Tibial nerve (tissue), 4 donors: Measurements from ENCODE around the gene PSEN2.

Experiments used
- EP300 ChIP-seq, 2 donors: sonication (generic); formaldehyde crosslinking; IDR thresholded peaks; one replicate each; pipeline ENCODE4 v1.6.1; 2017; ENCODE audit warnings: antibody characterized with exemption in 2 of 2, mild to moderate bottlenecking in 1 of 2
- POLR2A ChIP-seq, 2 donors: fragments of 450-650 bp; IDR thresholded peaks; one replicate each; pipeline ENCODE4 v1.6.1; 2017; ENCODE audit warnings: antibody characterized with exemption in 2 of 2, mild to moderate bottlenecking in 2 of 2, moderate library complexity in 2 of 2
- TF ChIP-seq, protein P1 (sequence below), 5 experiments: fragments of 200-600 bp in 3 of 5; fragments of 450-650 bp in 2 of 5; sonication (generic) in 3 of 5; IDR thresholded peaks; one replicate each; pipeline ENCODE4 v1.5.1; 2016 to 2019; ENCODE audit warnings: antibody characterized with exemption in 5 of 5, mild to moderate bottlenecking in 3 of 5, moderate library complexity in 2 of 5

DNA sequence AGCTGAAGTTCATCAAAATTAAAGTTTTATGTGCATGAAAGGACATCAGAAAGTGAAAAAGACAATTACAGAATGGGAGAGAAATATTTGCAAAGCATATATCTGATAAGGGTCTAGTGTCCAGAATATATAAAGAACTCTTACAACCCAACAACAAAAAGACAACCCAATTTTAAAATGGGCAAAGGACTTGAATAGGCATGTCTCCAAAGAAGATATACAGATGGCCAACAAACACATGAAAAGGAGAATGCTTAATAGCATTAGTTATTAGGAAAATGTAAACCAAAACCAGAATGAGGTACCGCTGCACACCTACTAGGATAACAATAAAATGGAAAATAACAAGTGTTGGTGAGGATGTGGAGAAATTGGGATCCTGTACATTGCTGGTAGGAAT lies 1.7 kb upstream of the PSEN2 start:
- TF ChIP-seq, protein P1, sequence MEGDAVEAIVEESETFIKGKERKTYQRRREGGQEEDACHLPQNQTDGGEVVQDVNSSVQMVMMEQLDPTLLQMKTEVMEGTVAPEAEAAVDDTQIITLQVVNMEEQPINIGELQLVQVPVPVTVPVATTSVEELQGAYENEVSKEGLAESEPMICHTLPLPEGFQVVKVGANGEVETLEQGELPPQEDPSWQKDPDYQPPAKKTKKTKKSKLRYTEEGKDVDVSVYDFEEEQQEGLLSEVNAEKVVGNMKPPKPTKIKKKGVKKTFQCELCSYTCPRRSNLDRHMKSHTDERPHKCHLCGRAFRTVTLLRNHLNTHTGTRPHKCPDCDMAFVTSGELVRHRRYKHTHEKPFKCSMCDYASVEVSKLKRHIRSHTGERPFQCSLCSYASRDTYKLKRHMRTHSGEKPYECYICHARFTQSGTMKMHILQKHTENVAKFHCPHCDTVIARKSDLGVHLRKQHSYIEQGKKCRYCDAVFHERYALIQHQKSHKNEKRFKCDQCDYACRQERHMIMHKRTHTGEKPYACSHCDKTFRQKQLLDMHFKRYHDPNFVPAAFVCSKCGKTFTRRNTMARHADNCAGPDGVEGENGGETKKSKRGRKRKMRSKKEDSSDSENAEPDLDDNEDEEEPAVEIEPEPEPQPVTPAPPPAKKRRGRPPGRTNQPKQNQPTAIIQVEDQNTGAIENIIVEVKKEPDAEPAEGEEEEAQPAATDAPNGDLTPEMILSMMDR (IDR thresholded peaks at IDR 0.05): no peak
- TF ChIP-seq EP300 (IDR thresholded peaks at IDR 0.05): no peak
- TF ChIP-seq POLR2A (IDR thresholded peaks at IDR 0.05): no peak
